ENCODE results near the gene UBE3B. TPM values are rescaled to one million over a fixed set of nuclear protein-coding genes. Genes with fewer than 3 reads are reported as not detected.

The UBE3B gene
- total RNA-seq, 4 donors from 2014 or later, result 53.2 to 94.1 (median 61.6) TPM

- Histone ChIP-seq H3K9me3 (no peaks in the 10 kb centered on the region), H3K36me3 (no peaks in the 10 kb centered on the region), H3K27me3 (peaks cover 18% of the 10 kb centered on the region), H3K4me1 (peaks cover 11% of the 10 kb centered on the region), H3K4me3 (no peak overlapping the region), H3K27ac (no peak overlapping the region)
- no peak for DNase-seq (ENCODE audit: low spot score in 2 of 2)
- WGBS, result 67% methylated on average over 5 of the region's 5 CpGs
- TF ChIP-seq POLR2A (IDR thresholded peaks at IDR 0.05), result no peak
- no peak for TF ChIP-seq EP300 (IDR thresholded peaks at IDR 0.05)
- TF ChIP-seq, protein P1, sequence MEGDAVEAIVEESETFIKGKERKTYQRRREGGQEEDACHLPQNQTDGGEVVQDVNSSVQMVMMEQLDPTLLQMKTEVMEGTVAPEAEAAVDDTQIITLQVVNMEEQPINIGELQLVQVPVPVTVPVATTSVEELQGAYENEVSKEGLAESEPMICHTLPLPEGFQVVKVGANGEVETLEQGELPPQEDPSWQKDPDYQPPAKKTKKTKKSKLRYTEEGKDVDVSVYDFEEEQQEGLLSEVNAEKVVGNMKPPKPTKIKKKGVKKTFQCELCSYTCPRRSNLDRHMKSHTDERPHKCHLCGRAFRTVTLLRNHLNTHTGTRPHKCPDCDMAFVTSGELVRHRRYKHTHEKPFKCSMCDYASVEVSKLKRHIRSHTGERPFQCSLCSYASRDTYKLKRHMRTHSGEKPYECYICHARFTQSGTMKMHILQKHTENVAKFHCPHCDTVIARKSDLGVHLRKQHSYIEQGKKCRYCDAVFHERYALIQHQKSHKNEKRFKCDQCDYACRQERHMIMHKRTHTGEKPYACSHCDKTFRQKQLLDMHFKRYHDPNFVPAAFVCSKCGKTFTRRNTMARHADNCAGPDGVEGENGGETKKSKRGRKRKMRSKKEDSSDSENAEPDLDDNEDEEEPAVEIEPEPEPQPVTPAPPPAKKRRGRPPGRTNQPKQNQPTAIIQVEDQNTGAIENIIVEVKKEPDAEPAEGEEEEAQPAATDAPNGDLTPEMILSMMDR (IDR thresholded peaks at IDR 0.05), result no peak
- TF ChIP-seq POLR2AphosphoS5 (IDR thresholded peaks at IDR 0.05), result no peak
Measured at GRCh38 chr12:109545826-109546225, 68.4 kb downstream of the UBE3B start.

DNA sequence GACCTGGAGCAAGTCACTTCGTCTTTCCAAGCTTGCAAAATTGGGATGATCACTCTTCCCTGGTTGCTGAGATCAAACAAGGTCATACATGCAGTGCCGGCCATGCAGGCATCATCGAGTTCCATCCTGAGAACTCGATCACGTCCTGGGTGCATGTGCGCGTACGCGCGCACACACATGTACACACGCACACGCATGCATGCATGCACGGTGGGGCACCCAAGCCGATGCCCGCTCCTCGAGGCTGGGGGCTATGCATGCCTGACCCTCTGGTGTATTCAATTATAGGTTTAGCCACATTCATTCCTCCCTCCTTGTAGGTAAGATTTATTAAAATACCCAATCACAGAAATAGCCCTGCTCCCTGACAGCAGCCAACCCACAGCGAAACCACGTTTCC is 69.9 kb downstream of the UBE3B start:
- TF ChIP-seq POLR2AphosphoS5 (IDR thresholded peaks at IDR 0.05), result no peak
- TF ChIP-seq POLR2A (IDR thresholded peaks at IDR 0.05), result no peak
- TF ChIP-seq, protein P1 (IDR thresholded peaks at IDR 0.05), result no peak
- TF ChIP-seq EP300 (IDR thresholded peaks at IDR 0.05), result no peak
- Histone ChIP-seq H3K27me3 (peaks cover 21% of the 10 kb centered on the region), H3K27ac (no peak overlapping the region), H3K36me3 (no peaks in the 10 kb centered on the region), H3K4me1 (peaks cover 11% of the 10 kb centered on the region), H3K9me3 (no peaks in the 10 kb centered on the region), H3K4me3 (no peak overlapping the region)
- no peak for DNase-seq (ENCODE audit: low spot score in 2 of 2)
- WGBS, result 87% methylated on average over 18 of the region's 18 CpGs

GRCh38 chr12:109548258-109548657 is 70.8 kb downstream of the UBE3B start:
- H3K27ac ChIP-seq, result no peak overlapping the region
- 74% methylated on average over 4 of the region's 4 CpGs for WGBS

GRCh38 chr12:109549613-109550270 is 72.3 kb downstream of the UBE3B start:
- TF ChIP-seq POLR2A (IDR thresholded peaks at IDR 0.05) (no peak), POLR2AphosphoS5 (IDR thresholded peaks at IDR 0.05) (no peak), EP300 (IDR thresholded peaks at IDR 0.05) (no peak)
- TF ChIP-seq, protein P1 (IDR thresholded peaks at IDR 0.05), result no peak
- Histone ChIP-seq H3K27me3 (peaks cover 21% of the 10 kb centered on the region), H3K9me3 (no peaks in the 10 kb centered on the region), H3K4me3 (no peak overlapping the region), H3K4me1 (peaks cover 23% of the 10 kb centered on the region), H3K36me3 (no peaks in the 10 kb centered on the region), H3K27ac (no peak overlapping the region)
- WGBS, result 53% methylated on average over 15 of the region's 15 CpGs
- no peak for DNase-seq (ENCODE audit: low spot score in 2 of 2)

More at GRCh38 chr12:109548258-109548657, 70.8 kb downstream of the UBE3B start:
- Histone ChIP-seq H3K4me1 (peaks cover 11% of the 10 kb centered on the region), H3K4me3 (no peak overlapping the region), H3K27me3 (peaks cover 21% of the 10 kb centered on the region), H3K36me3 (no peaks in the 10 kb centered on the region), H3K9me3 (no peaks in the 10 kb centered on the region)
- TF ChIP-seq POLR2AphosphoS5 (IDR thresholded peaks at IDR 0.05) (no peak), EP300 (IDR thresholded peaks at IDR 0.05) (no peak), POLR2A (IDR thresholded peaks at IDR 0.05) (no peak)
- TF ChIP-seq, protein P1 (IDR thresholded peaks at IDR 0.05), result no peak
- no peak for DNase-seq (ENCODE audit: low spot score in 2 of 2)

DNA sequence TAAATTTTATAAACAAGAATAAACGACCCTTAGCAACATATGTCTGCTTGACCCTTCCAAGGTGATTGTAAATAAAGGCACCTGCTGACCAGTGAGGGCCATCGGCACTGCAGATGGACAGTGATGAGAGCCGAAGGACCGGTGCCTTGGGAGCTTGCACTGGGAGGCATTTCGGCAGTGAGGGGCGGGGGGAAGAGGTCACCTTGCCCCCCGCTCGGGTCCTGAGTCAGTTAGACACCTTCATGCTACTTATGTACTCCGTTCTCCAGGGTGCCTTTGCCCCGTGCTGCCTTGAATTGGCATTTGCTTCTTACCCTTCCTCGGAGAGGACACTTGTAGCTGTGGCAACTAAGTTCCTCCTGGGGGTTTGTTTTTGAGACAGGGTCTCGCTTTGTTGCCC is 72.8 kb downstream of the UBE3B start:
- no peak for TF ChIP-seq EP300 (IDR thresholded peaks at IDR 0.05)
- TF ChIP-seq POLR2AphosphoS5 (IDR thresholded peaks at IDR 0.05), result no peak
- no peak for TF ChIP-seq POLR2A (IDR thresholded peaks at IDR 0.05)
- TF ChIP-seq, protein P1 (IDR thresholded peaks at IDR 0.05), result no peak
- H3K27ac ChIP-seq, result no peak overlapping the region
- H3K4me3 ChIP-seq, result no peak overlapping the region
- peaks cover 21% of the 10 kb centered on the region for H3K27me3 ChIP-seq
- no peaks in the 10 kb centered on the region for H3K36me3 ChIP-seq
- peaks cover 17% of the 10 kb centered on the region for H3K4me1 ChIP-seq
- DNase-seq (ENCODE audit: low spot score in 2 of 2), result no peak
- no peaks in the 10 kb centered on the region for H3K9me3 ChIP-seq
- 71% methylated on average over 12 of the region's 12 CpGs for WGBS
